SK-N-SH treated with all-trans-retinoic acid at 6 μM for 48 hours (cell line): ENCODE data around the gene SLC2A4.
"Not testable (repeated sequence)": the region's sequence is repeated elsewhere in the genome, so short reads cannot be mapped to it uniquely, and the experiment has no call there.

ENCODE experiments used
- ATAC-seq: fragments of 200-7000 bp; cut with Tn5 transposase; 3 replicates; pipeline ENCODE4 v1.9.1; 2020; ENCODE audit warnings: mild to moderate bottlenecking, moderate library complexity
- ARNTL ChIP-seq: fragments of 450-650 bp; formaldehyde crosslinking; IDR thresholded peaks from 2 replicates; pipeline ENCODE4 v1.5.0; 2020; ENCODE audit warnings: low read depth, mild to moderate bottlenecking, moderate library complexity, borderline replicate concordance
- CREB5 ChIP-seq: fragments of 250-450 bp; sonication (Bioruptor Pico); IDR thresholded peaks from 2 replicates; pipeline ENCODE4 v1.5.1; 2020; ENCODE audit warnings: low read depth, mild to moderate bottlenecking, moderate library complexity
- CSDC2 ChIP-seq: fragments of 250-450 bp; sonication (Bioruptor Pico); IDR thresholded peaks from 2 replicates; pipeline ENCODE4 v1.5.0; 2020; ENCODE audit warnings: mild to moderate bottlenecking, moderate library complexity
- CSRNP3 ChIP-seq: fragments of 250-450 bp; sonication (Bioruptor Pico); IDR thresholded peaks from 2 replicates; pipeline ENCODE4 v1.5.1; 2021; ENCODE audit warnings: mild to moderate bottlenecking, moderate library complexity
- GLIS3 ChIP-seq: fragments of 250-450 bp; sonication (Bioruptor Pico); IDR thresholded peaks from 2 replicates; pipeline ENCODE4 v1.5.0; 2020; ENCODE audit warnings: mild to moderate bottlenecking, moderate library complexity
- PATZ1 ChIP-seq: fragments of 250-450 bp; sonication (Bioruptor Pico); IDR thresholded peaks from 2 replicates; pipeline ENCODE4 v1.8.0; 2020; ENCODE audit warnings: mild to moderate bottlenecking, moderate library complexity, borderline replicate concordance
- PPARA ChIP-seq: fragments of 250-450 bp; sonication (Bioruptor Pico); IDR thresholded peaks from 2 replicates; pipeline ENCODE4 v1.5.0; 2020; ENCODE audit warnings: mild to moderate bottlenecking, borderline replicate concordance
- RARB ChIP-seq: fragments of 250-450 bp; sonication (Bioruptor Pico); IDR thresholded peaks from 2 replicates; pipeline ENCODE4 v1.8.0; 2021; ENCODE audit warnings: mild to moderate bottlenecking, moderate library complexity
- SNAI2 ChIP-seq: fragments of 250-450 bp; sonication (Bioruptor Pico); IDR thresholded peaks from 2 replicates; pipeline ENCODE4 v1.5.0; 2020; ENCODE audit warnings: mild to moderate bottlenecking, moderate library complexity
- TCF4 ChIP-seq: fragments of 250-450 bp; sonication (Bioruptor Pico); IDR thresholded peaks from 2 replicates; pipeline ENCODE4 v1.8.0; 2021; ENCODE audit warnings: mild to moderate bottlenecking, moderate library complexity, borderline replicate concordance
- TOX ChIP-seq: fragments of 250-450 bp; sonication (Bioruptor Pico); IDR thresholded peaks from 2 replicates; pipeline ENCODE4 v1.8.0; 2021; ENCODE audit warnings: mild to moderate bottlenecking, moderate library complexity, borderline replicate concordance
- ZC3H10 ChIP-seq: fragments of 250-450 bp; sonication (Bioruptor Pico); IDR thresholded peaks from 2 replicates; pipeline ENCODE4 v1.5.1; 2021; ENCODE audit warnings: mild to moderate bottlenecking, moderate library complexity
- ZFP3 ChIP-seq: fragments of 250-450 bp; sonication (Bioruptor Pico); IDR thresholded peaks from 2 replicates; pipeline ENCODE4 v1.5.0; 2020; ENCODE audit warnings: mild to moderate bottlenecking, moderate library complexity
- ZNF565 ChIP-seq: fragments of 450-650 bp; formaldehyde crosslinking; conservative IDR thresholded peaks from 2 replicates; pipeline ENCODE4 v1.5.0; 2020; ENCODE audit warnings: low read depth, mild to moderate bottlenecking, moderate library complexity
- ZNF70 ChIP-seq: fragments of 450-650 bp; formaldehyde crosslinking; IDR thresholded peaks from 2 replicates; pipeline ENCODE4 v1.5.0; 2020; ENCODE audit warnings: mild to moderate bottlenecking, moderate library complexity
- ZNF8 ChIP-seq: fragments of 450-650 bp; formaldehyde crosslinking; IDR thresholded peaks from 2 replicates; pipeline ENCODE4 v1.5.0; 2020; ENCODE audit warnings: mild to moderate bottlenecking, moderate library complexity
- TF ChIP-seq, protein P1 (sequence below): fragments of 250-450 bp; sonication (Bioruptor Pico); IDR thresholded peaks from 2 replicates; pipeline ENCODE4 v1.8.0; 2021; ENCODE audit warnings: low read depth, mild to moderate bottlenecking, moderate library complexity, borderline replicate concordance
- TF ChIP-seq, protein P2 (sequence below): fragments of 250-450 bp; sonication (Bioruptor Pico); IDR thresholded peaks from 2 replicates; pipeline ENCODE4 v1.5.0; 2020; ENCODE audit warnings: mild to moderate bottlenecking, moderate library complexity

The SLC2A4 gene

DNA sequence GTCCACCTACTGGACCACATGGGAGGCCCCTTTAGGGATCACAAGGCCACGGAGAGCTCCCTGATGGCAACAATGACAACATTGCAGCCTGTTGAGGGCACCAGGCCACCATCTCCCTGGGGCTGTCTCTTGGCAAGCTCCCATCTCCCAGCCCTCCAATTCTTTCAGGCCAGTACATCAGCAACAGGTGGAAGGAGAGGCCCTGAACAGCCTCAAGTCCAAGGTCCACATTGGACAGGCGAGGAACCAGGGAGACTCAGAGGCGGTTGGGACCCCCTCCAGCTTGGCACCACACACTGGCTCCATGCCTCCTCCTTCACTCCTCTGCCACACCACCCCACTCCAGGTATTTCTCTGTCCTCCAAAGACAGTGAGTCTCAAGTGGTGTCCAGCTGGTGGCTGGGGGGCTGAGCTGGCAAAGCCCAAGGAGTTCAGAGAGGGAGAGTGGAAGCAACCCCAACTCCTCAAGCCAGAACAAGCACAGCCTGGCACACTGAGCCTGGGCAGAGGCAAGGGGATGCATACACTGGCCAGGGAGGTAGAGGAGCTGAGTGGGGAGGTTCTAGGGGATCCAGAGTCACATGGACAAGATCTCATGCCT, 53.5 kb downstream of the SLC2A4 start:
- ATAC-seq = no peak
- TF ChIP-seq ARNTL (no peak), ZNF70 (CRISPR knock-in tag) (no peak), CREB5 (CRISPR knock-in tag) (no peak), GLIS3 (CRISPR knock-in tag) (no peak), CSRNP3 (CRISPR knock-in tag) (no peak)

- ATAC-seq = not testable (repeated sequence)
Observed at GRCh38 chr17:7335765-7336164, 54.2 kb downstream of the SLC2A4 start.

GRCh38 chr17:7336240-7337175, 55.0 kb downstream of the SLC2A4 start, which contains the start of gene ACAP1:
Gene ACAP1 (plus strand): TSS chr17:7336529. CDS start chr17:7336735, 206 bp downstream.
- no peak for TF ChIP-seq PPARA (CRISPR knock-in tag)
- no peak for TF ChIP-seq GLIS3 (CRISPR knock-in tag)
- TF ChIP-seq CSRNP3 (CRISPR knock-in tag) = no peak
- no peak for TF ChIP-seq ZNF8
- no peak for TF ChIP-seq ZNF70 (CRISPR knock-in tag)
- TF ChIP-seq, protein P1, sequence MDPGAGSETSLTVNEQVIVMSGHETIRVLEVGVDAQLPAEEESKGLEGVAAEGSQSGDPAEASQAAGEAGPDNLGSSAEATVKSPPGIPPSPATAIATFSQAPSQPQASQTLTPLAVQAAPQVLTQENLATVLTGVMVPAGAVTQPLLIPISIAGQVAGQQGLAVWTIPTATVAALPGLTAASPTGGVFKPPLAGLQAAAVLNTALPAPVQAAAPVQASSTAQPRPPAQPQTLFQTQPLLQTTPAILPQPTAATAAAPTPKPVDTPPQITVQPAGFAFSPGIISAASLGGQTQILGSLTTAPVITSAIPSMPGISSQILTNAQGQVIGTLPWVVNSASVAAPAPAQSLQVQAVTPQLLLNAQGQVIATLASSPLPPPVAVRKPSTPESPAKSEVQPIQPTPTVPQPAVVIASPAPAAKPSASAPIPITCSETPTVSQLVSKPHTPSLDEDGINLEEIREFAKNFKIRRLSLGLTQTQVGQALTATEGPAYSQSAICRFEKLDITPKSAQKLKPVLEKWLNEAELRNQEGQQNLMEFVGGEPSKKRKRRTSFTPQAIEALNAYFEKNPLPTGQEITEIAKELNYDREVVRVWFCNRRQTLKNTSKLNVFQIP (CRISPR knock-in tag) = no peak
- TF ChIP-seq SNAI2 = no peak
- no peak for TF ChIP-seq ZNF565
- no peak for TF ChIP-seq PATZ1
- TF ChIP-seq ARNTL = no peak
- no peak for TF ChIP-seq RARB (CRISPR knock-in tag)
- no peak for TF ChIP-seq ZFP3 (CRISPR knock-in tag)
- no peak for TF ChIP-seq ZC3H10 (CRISPR knock-in tag)
- TF ChIP-seq TCF4 (CRISPR knock-in tag) = no peak
- TF ChIP-seq, protein P2, sequence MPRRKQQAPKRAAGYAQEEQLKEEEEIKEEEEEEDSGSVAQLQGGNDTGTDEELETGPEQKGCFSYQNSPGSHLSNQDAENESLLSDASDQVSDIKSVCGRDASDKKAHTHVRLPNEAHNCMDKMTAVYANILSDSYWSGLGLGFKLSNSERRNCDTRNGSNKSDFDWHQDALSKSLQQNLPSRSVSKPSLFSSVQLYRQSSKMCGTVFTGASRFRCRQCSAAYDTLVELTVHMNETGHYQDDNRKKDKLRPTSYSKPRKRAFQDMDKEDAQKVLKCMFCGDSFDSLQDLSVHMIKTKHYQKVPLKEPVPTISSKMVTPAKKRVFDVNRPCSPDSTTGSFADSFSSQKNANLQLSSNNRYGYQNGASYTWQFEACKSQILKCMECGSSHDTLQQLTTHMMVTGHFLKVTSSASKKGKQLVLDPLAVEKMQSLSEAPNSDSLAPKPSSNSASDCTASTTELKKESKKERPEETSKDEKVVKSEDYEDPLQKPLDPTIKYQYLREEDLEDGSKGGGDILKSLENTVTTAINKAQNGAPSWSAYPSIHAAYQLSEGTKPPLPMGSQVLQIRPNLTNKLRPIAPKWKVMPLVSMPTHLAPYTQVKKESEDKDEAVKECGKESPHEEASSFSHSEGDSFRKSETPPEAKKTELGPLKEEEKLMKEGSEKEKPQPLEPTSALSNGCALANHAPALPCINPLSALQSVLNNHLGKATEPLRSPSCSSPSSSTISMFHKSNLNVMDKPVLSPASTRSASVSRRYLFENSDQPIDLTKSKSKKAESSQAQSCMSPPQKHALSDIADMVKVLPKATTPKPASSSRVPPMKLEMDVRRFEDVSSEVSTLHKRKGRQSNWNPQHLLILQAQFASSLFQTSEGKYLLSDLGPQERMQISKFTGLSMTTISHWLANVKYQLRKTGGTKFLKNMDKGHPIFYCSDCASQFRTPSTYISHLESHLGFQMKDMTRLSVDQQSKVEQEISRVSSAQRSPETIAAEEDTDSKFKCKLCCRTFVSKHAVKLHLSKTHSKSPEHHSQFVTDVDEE (CRISPR knock-in tag) = no peak
- no peak for TF ChIP-seq CREB5 (CRISPR knock-in tag)
- no peak for TF ChIP-seq TOX (CRISPR knock-in tag)
- no peak for TF ChIP-seq CSDC2 (CRISPR knock-in tag)
- ATAC-seq = no peak

- not testable (repeated sequence) for ATAC-seq
Observed at GRCh38 chr17:7337600-7337999, 56.1 kb downstream of the SLC2A4 start.
